GM12878 (cell line): ENCODE measurements around the gene SIRT2.

Experiments used
- BCLAF1 ChIP-seq: fragments of 450-650 bp; IDR thresholded peaks from 2 replicates; pipeline ENCODE4 v1.6.1; 2017; ENCODE audit warnings: antibody characterized with exemption, mild to moderate bottlenecking, moderate library complexity
- CTCF ChIP-seq, 3 experiments: IDR thresholded peaks in 2 of 3; conservative IDR thresholded peaks in 1 of 3; 2 replicates each; pipeline ENCODE4 v1.5.1; 2011; ENCODE audit warnings: low read depth in 3 of 3, low read length in 3 of 3, mild to moderate bottlenecking in 3 of 3, control low read depth in 2 of 3, moderate library complexity in 2 of 3, inconsistent platforms in 1 of 3, mixed read lengths in 1 of 3; ENCODE audit not compliant: control insufficient read depth in 2 of 3, insufficient read depth in 1 of 3; ENCODE audit errors: extremely low read depth in 1 of 3
- MEF2A ChIP-seq: IDR thresholded peaks from 2 replicates; pipeline ENCODE4 v1.6.1; 2011; ENCODE audit warnings: low read depth, mild to moderate bottlenecking, low read length, moderate library complexity; ENCODE audit not compliant: insufficient read depth
- NR2C1 ChIP-seq: fragments of 450-650 bp; IDR thresholded peaks from 2 replicates; pipeline ENCODE4 v1.6.1; 2017; ENCODE audit warnings: antibody characterized with exemption, mild to moderate bottlenecking, moderate library complexity
- POLR2A ChIP-seq: IDR thresholded peaks from 2 replicates; pipeline ENCODE4 v1.6.1; 2011; ENCODE audit warnings: low read depth, mild to moderate bottlenecking, low read length
- POLR2AphosphoS5 ChIP-seq: IDR thresholded peaks from 2 replicates; pipeline ENCODE4 v1.6.1; 2011; ENCODE audit warnings: mild to moderate bottlenecking, low read length, inconsistent platforms
- RCOR1 ChIP-seq: conservative IDR thresholded peaks from 2 replicates; pipeline ENCODE4 v1.6.1; 2012; ENCODE audit warnings: low read depth, low read length, improper control_type of control experiment
- RELA ChIP-seq: fragments of 450-650 bp; IDR thresholded peaks from 2 replicates; pipeline ENCODE4 v1.8.0; 2014; ENCODE audit warnings: borderline replicate concordance; ENCODE audit not compliant: partially characterized antibody
- SMC3 ChIP-seq: IDR thresholded peaks from 2 replicates; pipeline ENCODE4 v1.6.1; 2011; ENCODE audit warnings: low read length, improper control_type of control experiment, borderline replicate concordance
- SREBF2 ChIP-seq: IDR thresholded peaks from 2 replicates; pipeline ENCODE4 v1.6.1; 2012; ENCODE audit warnings: mild to moderate bottlenecking, low read length
- SUZ12 ChIP-seq: fragments of 200-600 bp; sonication (generic); IDR thresholded peaks from one replicate; pipeline ENCODE4 v1.6.1; 2018; ENCODE audit warnings: antibody characterized with exemption, mild to moderate bottlenecking; ENCODE audit not compliant: unreplicated experiment

GRCh38 chr19:38929929-38930775 lies 30.7 kb upstream of the SIRT2 start, which contains the start of gene SARS2:
- peak; percentile 98 to 100 (median 99); a peak in 5 of 6 replicates for TF ChIP-seq CTCF (IDR thresholded peaks at IDR 0.05 in 2 of 3, conservative IDR thresholded peaks at IDR 0.05 in 1 of 3; ENCODE audit: control insufficient read depth in 2 of 3, extremely low read depth in 1 of 3, insufficient read depth in 1 of 3, low read depth in 3 of 3, low read length in 3 of 3)
- TF ChIP-seq RELA: peak; percentile 19
- 0 out of 2 replicates have a peak, but pooled peaks have one; percentile 12 for TF ChIP-seq MEF2A
- TF ChIP-seq SREBF2: no peak
- TF ChIP-seq BCLAF1: no peak
- no peak; the same call in 1 of the 2 replicates for TF ChIP-seq POLR2AphosphoS5
- peak; percentile 10; the same call in 1 of the 2 replicates for TF ChIP-seq NR2C1
- TF ChIP-seq POLR2A: peak; percentile 86
- TF ChIP-seq SMC3: peak; percentile 71
- TF ChIP-seq SUZ12: no peak
- no peak for TF ChIP-seq RCOR1
